ENCODE measurements around the gene SELENOF. TPM values are rescaled to one million over a fixed set of nuclear protein-coding genes. Genes with fewer than 3 reads are reported as not detected.
"Not testable (repeated sequence)": the region's sequence is repeated elsewhere in the genome, so short reads cannot be mapped to it uniquely, and the experiment has no call there.

Gene SELENOF
- polyA plus RNA-seq, 1 donor: 116 TPM

GRCh38 chr1:86814118-86814517 is 99.8 kb downstream of the SELENOF start:
- not testable (repeated sequence) for DNase-seq (ENCODE audit: low read depth)

Other genes starting within 250 kb of the SELENOF start
- gene SH3GLB1, start 209.6 kb downstream of the SELENOF start, polyA plus RNA-seq (ENCODE audit: insufficient read length): 171 TPM
- 16.8 TPM for gene HS2ST1, start 509 bp upstream of the SELENOF start, polyA plus RNA-seq (ENCODE audit: insufficient read length)